Cerebellar nuclear complex (tissue), 1 donor: Measurements from ENCODE around the gene VWA3B.

Experiments used
- DNase-seq, 2 experiments: peaks; one replicate each; lab custom pipeline; 2025; lab: John Stamatoyannopoulos, UW

VWA3B gene

DNA sequence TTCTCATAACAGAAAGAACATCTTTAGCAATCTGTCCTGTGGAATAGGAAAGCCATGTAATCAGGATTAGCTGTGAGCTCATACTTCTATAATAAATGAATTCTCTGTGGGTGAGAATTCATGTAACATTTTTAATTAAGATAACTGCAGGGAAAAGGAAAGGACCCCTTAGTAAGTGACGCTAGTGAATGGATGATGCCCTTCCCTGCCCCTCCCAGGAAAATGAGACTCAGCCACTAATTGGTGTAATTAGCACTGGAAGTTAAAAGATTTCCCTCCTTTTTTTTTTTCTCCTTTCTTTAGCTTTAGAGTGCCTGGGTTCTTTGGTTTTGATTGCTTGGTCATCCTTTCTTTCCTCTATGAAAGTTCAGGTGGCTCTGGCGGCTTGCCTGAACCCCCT lies 90.3 kb downstream of the VWA3B start:
- DNase-seq = no peak

DNA sequence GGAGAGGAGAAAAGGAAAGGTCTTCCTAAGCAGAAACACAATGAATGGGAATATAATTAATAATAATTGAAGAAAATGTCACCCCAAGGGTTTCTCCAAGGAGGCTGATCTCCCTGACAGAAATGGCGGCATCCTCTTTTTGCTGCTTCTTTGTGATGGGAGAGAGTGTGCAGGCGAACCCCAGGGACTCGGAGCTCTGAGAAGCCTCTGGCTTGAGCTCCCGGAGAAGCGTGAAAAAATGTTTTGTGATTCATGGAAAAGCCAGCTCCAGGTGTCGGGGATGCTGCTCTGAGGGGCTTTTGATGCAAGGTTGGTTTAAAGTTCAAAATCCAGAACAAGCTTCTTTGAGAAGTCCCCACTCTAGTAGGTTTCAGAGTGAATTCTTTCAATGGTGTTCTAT lies 91.0 kb downstream of the VWA3B start:
- DNase-seq = no peak

DNA sequence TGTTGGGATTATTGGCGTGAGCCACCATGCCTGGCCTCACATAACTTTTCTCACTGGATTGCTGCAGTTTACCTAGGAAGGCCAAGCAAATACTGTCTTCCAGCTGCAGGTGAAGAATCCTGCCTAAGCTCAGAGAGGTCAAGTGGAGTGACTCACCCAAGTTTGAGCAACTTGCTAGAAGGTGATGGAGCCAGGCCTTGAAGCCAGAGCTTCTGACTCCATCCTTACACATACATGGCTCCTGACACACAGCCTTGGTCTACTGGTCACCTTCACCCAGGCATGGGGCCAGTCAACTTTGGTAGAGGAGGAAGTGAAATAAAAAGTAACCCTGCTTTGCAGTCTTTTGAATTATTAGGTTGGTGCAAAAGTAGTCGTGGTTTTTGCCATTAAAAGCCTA lies 93.5 kb downstream of the VWA3B start:
- DNase-seq = no peak

DNA sequence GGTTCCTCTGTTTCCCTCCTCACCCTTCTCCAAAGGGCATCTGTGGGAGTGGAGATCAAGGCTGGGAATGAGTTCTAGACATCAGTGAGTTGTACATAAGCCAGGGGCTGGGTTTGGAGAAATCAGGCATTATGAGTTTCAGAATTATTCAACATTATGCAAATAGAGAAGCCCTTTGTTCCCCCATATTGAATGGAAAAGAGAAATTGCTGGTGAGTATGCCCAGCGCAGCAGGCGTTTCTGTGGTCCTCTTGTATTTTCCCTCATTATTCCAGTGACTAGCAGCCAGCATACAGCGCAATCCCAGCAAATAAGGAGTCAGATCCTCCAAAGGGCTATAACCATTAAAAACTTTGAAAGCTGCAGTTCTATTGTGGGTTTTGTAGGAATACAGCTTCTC lies 94.4 kb downstream of the VWA3B start:
- DNase-seq = no peak

DNA sequence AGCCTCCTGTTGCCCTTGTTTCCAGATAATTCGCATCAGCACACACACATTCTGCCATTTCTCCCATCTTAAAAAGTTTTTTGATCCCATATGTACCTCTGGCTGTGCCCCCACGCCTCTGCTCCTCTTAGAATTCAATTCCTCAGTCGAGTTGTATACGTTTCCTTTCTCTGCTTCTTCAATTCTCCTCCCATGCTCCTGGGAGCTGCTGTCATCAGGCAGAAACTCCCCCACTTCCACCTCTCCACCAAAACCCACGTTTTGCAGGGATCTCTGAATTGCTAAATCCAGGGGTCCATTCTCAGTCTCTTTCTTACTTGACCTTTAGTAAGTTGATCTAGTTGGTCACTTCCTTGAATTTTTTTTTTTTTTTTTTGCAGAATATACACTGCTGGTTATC lies 98.8 kb downstream of the VWA3B start:
- no peak for DNase-seq

DNA sequence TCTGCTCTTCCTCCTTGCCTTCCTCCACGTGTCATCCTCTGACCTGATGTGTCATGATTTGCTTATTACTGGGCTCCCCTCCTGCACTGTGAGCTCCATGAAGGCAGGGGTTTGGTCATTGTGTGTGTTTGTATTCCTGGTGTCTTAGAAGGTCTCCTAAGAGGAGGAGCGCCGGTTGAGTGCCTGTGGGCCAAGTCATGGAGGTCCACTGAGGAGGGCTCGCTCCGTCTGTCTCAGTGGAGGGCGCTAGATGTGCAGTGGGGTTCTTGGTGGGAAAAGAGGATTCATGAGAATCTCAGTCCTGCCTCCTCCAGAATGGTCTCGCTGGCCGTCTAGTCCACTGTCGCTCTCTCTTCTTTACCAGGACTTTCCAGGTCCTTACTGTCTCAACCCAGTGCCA lies 100.2 kb downstream of the VWA3B start:
- DNase-seq = no peak

DNA sequence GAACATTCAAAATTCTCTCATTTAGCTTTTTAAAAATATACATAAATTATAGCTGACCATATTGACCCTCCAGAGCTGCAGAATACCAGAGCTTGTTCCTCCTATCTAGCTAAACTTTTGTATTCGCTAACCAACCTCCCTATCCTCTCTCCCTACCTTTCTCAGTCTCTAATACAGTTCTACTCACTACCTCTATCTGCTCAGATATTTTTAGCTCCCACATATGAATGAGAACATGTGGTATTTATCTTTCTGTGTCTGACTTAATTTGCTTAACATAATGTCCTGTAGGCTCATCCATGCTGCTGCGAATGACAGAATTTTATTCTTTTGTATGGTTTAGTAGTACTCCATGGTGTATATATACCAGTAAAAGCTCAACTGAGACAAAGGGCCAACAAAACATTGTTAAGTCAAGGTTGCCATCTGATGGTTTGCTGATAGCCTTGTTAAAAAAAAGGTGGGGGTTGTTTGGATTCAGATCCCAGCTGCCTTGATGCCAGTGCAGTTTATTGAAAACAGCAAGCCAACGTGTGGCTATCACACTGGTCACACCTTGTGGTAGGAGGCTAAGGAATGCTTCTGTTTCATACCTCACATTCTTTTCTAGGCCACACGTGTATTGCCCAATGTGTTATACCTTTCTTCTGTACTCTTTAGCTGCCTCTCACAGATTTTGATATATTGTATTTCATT lies 101.5 kb downstream of the VWA3B start:
- DNase-seq = no peak

DNA sequence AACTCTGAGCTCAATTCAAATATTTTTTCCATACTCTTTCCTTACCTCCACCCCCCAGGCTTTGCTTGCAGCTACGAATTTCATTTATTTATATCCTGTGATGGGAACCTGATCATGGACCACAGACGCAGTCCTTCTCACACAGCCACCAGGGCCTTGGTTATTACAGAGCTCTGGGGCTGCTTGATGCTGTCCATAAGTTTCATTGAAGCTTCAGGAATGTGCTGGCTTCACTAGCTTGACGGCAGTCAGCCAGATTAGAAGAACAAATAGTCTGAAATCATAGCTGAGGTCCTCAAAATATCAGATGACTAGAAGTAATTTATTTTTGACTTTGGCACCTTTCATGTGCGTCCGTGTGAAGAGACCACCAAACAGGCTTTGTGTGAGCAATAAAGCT lies 104.9 kb downstream of the VWA3B start:
- no peak for DNase-seq

DNA sequence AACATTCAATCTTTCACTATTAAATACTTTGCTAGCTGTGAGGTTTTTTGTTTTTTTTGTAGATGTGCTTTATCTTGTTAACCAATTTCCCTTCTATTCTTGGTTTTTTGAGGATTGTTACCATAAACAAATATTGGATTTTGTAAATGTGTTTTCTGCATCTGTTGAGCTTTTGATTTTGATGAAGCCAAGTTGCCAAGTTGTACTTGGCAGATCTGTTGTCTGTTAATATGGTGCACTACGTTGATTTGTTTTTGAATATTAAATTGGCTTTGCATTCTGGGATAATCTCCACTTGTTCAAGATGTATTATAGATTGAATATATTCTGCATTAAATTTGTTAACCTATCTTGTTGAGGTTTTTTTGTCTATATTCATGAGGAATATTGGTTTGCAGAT lies 114.6 kb downstream of the VWA3B start:
- DNase-seq = no peak

DNA sequence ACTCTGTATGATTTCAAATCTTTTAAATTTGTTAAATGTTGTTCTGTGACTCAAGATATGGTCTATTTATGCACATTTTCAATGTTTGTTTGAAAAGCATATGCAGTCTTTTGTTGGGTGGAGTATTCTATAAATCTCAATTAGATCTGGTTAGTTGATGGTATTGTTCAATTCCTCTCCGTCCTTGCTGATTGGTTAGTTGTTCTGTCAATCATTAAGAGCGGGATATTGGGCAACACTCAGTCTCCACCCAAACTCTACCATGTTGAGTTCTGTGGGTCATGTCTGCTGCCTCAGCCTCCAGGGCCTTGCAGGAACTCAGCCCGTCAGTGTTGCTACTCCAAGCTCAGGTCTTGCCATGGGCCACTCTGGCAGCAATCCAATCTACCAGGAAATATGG lies 118.9 kb downstream of the VWA3B start:
- no peak for DNase-seq

DNA sequence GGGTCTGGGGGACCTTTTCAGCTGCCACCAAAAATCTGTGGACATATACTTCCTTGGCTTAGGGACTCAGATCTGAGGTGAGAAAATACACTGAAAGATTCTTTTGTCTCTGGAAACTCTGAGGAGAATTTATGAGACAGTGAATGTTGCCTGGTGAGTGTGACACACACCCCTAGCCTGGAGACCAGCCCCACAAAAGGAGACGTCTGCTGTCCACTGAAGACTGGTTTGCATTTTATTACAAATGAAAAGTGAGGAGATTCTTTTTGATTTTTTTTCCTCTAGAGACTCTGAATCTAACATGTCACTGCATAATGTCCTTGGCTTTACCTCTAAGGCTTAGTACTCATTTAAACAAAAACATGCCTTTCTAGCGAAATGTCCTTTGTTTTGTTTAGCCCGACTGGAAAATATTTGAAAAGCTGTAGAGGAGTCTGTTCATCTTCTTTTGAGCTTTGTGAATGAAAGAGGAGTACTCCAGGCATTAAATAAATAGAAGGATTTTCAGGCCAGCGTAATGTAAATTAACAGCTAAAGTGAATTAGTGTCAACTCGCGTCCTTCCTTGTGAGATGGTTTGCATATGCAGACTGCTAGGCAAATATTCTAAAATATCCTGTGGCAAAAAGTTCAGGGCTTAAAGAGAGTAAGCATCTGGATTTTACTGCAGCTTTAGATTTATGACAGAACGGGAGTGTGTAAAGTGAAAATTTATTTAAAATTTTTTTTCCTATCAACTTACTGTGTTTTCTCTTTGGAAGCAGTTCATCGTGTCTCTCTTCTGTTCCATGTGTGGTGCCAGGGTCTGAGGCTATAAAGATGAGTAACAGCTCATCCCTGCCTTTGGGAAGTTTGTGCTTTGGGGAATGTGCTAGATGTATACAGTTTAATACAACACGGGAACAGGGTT lies 125.4 kb downstream of the VWA3B start:
- DNase-seq = no peak

DNA sequence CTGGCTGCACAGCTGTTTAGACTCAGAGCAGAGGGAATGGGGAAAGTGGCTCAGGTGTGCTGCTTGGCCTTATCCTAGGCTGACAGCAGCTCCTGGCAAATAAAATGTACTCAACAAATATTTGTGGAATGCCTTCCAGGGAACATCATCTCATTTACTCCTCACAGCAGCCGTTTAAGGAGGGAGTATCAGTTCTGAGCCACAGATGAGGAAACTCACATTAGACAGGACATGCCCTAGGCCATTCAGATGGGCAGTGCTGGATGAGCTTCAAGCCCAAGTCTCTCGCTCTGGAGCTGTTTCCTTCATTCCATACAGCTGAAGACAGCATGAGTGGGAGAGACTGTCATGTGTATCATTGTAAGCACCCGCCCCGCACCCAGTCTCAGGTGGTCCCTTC lies 129.6 kb downstream of the VWA3B start:
- DNase-seq = no peak

DNA sequence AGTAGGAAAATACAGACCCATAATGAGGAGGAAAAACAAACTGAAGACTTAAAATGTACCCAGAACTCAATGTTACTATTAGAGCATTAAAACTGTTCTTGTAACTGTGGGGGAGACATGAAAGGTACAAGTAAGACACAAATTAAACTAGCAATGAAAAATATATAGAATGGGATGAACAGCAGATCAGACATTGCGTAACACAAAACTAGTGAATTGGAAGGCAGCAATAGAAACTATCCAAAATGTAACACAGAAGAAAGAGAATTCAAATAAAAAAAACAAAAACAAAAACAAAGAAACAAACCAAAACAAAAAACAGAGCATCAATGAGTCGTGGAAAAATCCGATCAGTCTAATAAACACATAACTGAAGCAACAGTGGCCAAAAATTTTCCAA lies 132.2 kb downstream of the VWA3B start:
- no peak for DNase-seq

DNA sequence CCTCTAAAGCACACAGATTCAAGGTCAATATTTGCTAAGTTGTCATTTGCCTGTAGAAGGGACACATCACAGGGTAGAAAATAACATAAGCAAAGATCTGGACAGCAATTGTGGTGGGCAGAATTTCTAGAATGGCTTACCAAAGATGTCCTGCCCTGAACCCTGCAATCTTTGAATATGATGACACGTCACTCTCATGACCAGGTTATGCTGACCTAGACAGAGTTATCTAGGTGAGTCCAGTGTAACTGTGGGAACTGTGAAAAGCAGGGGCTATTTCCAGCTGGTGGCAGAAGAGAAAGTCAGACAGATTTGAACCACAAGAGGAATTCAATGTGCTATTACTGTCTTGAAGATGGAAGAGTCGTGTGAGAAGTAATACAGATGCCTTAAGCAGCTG lies 147.0 kb downstream of the VWA3B start:
- DNase-seq = no peak

DNA sequence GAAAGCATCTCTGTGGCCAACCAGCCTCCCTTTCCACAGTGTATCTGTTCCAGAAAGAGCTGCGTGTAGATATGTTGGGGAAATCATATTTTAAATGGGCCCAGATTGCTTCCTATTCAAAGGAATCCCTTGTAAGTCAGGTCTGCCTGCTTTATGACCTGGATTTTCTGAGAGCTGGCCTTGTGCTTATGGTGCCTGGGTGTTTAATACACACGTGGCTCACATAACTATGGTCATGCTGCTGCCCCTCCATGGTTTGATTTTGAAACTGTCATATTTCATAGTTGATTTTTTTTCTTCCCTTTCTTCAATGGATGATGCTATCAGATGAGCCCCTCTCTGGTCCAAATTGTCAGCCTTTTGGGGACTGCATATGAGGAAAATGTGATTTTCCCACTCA lies 147.8 kb downstream of the VWA3B start:
- DNase-seq = no peak

DNA sequence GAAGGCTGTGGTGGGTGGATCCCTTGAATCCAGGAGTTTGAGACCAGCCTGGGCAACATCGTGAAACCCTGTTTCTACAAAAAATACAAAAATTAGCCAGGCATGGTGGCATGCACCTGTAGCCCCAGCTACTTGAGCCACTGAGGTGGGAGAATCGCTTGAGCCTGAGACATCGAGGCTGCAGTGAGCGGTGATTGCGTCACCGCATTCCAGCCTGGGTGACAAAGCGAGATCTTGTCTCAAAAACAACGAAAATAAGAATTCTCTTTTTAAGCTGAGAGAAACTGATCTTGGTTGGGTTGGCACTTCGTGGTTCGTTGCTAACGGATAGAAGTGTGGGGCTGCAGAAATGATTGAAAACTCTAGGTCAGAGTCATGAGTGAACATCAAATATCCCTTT lies 150.0 kb downstream of the VWA3B start:
- DNase-seq = no peak

DNA sequence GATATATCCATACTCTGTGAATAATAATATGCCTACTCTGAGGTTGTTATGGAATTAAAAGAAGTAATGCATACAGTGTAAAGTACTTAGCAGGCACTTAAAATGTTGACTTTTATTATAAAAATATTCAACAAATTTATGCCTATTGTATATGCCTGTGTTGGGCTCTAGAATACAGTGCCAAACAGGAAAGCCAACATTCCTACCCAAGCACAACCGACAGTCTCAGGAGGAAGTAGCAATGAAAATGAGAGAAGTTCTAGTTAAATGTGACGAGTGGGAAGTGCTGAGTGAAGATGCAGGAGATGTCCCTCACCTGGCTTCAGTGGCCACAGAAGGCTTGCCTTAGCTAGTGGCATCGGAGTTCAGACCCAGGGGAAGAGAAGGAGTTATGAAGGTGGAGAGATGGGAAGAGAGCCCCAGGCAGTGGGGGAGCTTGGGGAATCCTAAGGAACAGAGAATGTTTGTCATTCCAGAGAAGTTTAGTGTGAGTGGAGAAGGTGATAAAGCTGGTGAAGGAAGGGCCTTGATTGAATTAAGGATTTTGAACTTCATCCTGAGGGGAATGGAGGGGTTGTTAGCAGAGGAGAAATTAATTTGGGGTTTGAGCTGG lies 153.9 kb downstream of the VWA3B start:
- DNase-seq = no peak

DNA sequence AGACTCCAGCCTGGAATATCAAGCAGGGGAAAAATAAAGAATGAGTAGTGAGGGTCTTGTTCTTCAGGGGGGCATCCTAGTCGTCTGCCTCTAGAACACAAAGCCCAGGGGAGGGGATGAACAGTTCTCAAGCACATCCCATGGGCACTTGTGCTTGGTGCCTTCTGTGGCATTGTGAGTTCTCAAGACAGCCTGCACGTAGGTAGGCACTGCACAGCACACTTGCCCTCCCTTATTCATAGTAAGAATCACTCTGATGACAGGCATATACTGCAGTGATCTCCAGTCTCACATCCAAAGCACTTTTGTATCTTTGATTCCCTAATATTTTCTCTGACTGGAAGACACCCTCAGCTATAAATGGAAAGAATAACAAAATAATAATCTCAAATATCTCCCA lies 154.6 kb downstream of the VWA3B start:
- no peak for DNase-seq

DNA sequence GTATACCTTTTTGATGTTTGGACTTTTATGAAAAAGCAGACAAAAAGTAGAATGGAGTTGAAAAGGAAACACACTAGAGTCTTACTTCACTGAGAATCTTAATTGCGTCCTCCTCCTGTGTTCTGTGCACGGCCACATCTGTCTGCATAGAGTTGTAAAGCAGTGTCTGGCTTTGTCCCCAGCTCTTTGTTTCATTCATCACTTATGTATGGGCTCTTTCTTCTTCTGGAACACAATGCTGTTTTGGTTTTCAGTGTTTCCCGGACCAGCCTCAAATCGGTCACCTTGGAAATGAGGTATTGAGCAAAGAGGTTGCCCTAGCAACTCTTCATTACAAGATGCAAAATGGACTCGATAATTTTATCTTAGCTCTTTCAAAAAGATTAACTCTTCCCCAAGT lies 155.0 kb downstream of the VWA3B start:
- DNase-seq = no peak

DNA sequence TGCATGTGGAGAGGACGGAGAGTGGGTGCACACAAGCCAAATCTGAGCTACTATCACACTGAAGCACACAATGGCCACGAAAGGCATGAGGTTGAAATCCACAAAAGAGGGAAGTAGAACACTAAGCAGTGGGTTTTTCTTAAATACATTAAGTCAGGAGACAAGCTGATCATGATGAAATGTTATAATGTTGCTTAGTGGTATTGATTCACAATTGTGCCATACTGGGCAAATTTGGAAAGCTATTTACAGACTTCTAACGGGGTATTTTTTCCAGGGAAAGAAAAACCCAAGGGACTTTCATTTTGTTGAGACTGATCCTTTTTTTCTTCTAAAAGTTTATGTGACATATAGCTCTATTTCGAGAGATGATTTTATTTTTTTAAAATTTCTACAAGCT lies 158.5 kb downstream of the VWA3B start:
- DNase-seq = no peak

DNA sequence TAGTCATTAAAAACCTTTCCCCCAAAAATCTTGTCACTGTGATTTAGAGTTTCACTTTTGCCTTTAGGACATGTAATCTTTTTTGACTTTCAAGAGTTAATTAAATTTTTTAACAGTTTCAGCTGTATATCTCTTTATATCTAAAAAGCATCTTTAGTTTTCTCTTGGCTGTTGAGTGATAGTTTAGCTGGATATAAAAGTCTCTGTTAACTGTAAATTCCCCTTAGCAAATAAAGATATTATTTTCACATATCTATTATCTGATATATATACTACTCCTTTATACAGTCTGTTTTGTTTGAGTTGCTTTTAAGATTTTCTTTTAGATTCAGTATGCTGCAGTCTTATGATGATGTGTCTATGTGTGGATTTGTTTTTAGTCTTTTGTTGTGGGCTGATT lies 160.4 kb downstream of the VWA3B start:
- DNase-seq = no peak

DNA sequence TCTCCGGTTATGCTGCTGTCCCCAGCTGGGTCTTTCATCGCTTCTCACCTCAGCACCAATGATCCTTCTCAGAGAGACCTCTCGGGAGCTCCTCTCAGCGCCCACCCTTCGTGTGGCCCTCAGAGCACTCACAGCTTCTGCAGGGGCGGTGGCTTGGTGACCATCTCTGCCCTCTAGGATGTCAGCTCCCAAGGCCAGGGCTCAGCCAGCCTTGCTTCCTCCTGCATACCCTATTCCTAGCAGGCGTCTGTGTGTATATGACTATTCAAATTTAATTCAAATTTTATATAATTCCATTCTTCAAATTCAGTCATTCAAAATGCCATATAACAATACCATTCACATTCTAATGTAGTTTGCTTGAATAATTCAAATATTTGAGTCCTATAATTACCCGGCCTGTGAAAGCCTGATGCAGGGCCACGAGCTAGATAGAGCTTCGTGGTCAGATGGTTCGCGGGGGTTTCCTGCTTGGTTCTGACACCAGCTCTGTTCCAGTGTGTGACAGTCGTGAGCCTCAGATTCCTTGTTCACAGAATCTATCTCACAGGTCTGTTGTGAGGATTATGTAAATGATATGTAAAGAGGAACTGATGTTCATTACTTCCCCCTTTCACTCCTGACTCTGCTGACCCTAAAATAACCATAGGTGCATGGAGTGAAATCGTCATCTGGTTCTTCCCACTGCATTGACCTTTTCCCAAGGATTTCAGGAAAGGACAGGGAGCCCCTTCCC lies 165.2 kb downstream of the VWA3B start:
- DNase-seq = no peak
